HG03025 (cell line): ENCODE results near the gene SCYGR2.
A peak's percentile ranks its signal among the peaks of the same experiment; 100 is the strongest.
"Not testable (repeated sequence)": the region's sequence is repeated elsewhere in the genome, so short reads cannot be mapped to it uniquely, and the experiment has no call there.

Experiments used
- ATAC-seq: cut with Tn5 transposase; IDR thresholded peaks from one replicate; pipeline ENCODE4 v1.9.1; 2021; ENCODE audit warnings: mild to moderate bottlenecking, moderate library complexity; ENCODE audit not compliant: unreplicated experiment, low FRiP score

The SCYGR2 gene

GRCh38 chr2:227598835-227599503 lies at the start of gene SCYGR2:
Gene SCYGR2, plus strand, starts transcription at chr2:227598893. Its CDS starts 0 bp downstream, at chr2:227598893.
- not testable (repeated sequence) for ATAC-seq

- ATAC-seq, result no peak
Measured at GRCh38 chr2:227551836-227552235, 46.9 kb upstream of the SCYGR2 start.

- ATAC-seq, result no peak
Measured at GRCh38 chr2:227562581-227562980, 36.1 kb upstream of the SCYGR2 start.

GRCh38 chr2:227565080-227565479 lies 33.6 kb upstream of the SCYGR2 start:
- ATAC-seq, result no peak

GRCh38 chr2:227566012-227566411 lies 32.7 kb upstream of the SCYGR2 start:
- no peak for ATAC-seq

- ATAC-seq, result no peak
Measured at GRCh38 chr2:227568852-227569169, 29.9 kb upstream of the SCYGR2 start.

- no peak for ATAC-seq
Measured at GRCh38 chr2:227570615-227571014, 28.1 kb upstream of the SCYGR2 start.

GRCh38 chr2:227576110-227576509 lies 22.6 kb upstream of the SCYGR2 start:
- ATAC-seq, result no peak

GRCh38 chr2:227576812-227577211 lies 21.9 kb upstream of the SCYGR2 start:
- no peak for ATAC-seq

- no peak for ATAC-seq
Measured at GRCh38 chr2:227577555-227577954, 21.1 kb upstream of the SCYGR2 start.

- ATAC-seq, result no peak
Measured at GRCh38 chr2:227578642-227579041, 20.1 kb upstream of the SCYGR2 start.

GRCh38 chr2:227579791-227580190 lies 18.9 kb upstream of the SCYGR2 start:
- no peak for ATAC-seq

GRCh38 chr2:227582369-227582768 lies 16.3 kb upstream of the SCYGR2 start:
- ATAC-seq, result no peak

- ATAC-seq, result peak; percentile 90
Measured at GRCh38 chr2:227592694-227593387, 5.9 kb upstream of the SCYGR2 start.

- ATAC-seq, result no peak
Measured at GRCh38 chr2:227595797-227596196, 2.9 kb upstream of the SCYGR2 start.

- ATAC-seq, result no peak
Measured at GRCh38 chr2:227597036-227597435, 1.7 kb upstream of the SCYGR2 start.

- ATAC-seq, result no peak
Measured at GRCh38 chr2:227597998-227598397, 695 bp upstream of the SCYGR2 start.

- no peak for ATAC-seq
Measured at GRCh38 chr2:227602358-227602757, 3.7 kb downstream of the SCYGR2 start.

- no peak for ATAC-seq
Measured at GRCh38 chr2:227606476-227606875, 7.8 kb downstream of the SCYGR2 start.

GRCh38 chr2:227607941-227608340 lies 9.2 kb downstream of the SCYGR2 start:
- no peak for ATAC-seq

GRCh38 chr2:227608561-227609338 lies 10.1 kb downstream of the SCYGR2 start:
- no peak for ATAC-seq

- no peak for ATAC-seq
Measured at GRCh38 chr2:227610123-227610522, 11.4 kb downstream of the SCYGR2 start.
